NCI-H2171 (cell line): ENCODE results near the gene IGFL1.
"Not testable (repeated sequence)": the region's sequence is repeated elsewhere in the genome, so short reads cannot be mapped to it uniquely, and the experiment has no call there.

ENCODE experiments used
- DNase-seq: peaks from one replicate; lab custom pipeline; 2025; lab: John Stamatoyannopoulos, UW

The IGFL1 gene

DNA sequence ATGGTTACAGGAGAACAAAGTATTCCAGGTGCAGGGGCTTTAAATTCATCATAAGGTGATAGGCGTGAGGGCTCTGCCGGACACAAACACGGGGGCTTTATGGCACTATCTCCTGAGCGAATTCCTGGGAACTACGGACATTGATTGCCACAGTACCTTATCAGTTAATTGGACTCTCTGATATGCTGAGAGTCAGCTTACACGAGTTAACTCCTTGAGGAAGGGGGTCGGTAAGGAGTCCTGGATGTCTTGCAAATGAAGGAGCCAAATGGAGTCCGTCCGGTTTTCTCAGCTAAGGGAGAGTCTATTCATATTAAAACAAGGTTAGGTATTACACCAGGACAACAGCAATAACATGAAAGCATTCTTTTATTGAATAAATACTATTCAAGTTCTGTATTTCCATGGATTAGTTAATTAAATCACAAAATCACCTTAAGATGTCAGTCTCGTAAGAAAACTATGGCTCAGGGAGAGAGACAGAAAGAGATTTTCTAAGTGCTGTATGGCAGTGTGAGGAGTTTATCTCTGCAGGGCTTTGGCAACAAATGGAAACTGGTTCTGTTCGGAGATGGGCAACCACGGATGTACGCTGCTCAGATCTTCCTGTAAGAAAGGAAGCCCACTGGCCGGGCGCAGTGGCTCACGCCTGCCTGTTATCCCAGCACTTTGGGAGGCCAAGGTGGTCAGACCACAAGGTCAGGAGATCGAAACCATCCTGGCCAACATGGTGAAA, 41.1 kb downstream of the IGFL1 start:
- DNase-seq = no peak

DNA sequence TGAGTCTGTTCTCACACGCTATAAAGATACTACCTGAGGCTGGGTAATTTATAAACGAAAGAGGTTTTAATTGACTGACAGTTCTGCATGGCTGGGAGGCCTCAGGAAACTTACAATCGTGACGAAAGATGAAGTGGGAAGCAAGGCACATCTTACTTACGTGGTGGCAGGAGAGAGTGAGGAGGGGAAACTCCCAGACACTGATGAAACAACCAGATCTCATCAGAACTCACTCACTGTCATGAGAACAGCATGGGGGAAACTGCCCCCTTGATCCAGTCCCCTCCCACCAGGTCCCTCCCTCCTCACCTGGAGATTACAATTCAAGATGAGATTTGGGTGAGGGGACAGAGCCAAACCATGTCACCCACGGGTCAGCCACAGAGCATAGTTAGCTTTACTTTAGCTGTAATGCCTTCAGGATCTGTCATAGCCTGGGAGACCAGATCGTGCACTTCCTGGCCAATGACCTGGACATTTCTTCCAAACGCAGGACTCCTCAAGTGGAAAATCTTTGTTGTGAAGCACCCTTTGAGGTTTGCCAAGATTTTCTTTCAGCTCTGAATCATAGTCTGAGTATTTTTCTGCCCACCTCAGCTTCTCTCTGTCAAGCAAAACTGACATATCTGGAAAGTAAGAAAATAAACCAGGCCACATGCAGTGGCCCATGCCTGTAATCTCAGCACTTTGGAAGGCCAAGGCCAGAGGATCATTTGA, 42.1 kb downstream of the IGFL1 start:
- DNase-seq = no peak

DNA sequence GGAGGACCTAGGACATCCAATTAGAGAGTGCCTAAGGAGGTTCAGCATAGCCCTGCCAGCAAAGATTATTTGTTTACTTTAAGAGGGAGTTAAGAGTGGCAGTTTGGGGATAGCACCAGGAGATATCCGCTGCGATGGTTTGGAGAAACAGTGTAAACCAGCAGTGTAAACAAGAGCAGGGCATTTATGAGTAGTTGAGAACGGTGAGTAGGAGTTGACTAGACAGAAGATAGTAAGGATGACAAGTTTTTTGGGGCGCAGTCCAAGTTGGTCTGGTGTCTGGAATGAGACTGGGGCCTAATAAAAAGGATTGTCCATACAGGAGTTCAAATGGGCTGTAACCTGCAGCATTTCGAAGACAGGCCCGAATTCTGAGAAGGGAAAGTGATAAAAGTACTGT, 44.4 kb downstream of the IGFL1 start:
- not testable (repeated sequence) for DNase-seq

DNA sequence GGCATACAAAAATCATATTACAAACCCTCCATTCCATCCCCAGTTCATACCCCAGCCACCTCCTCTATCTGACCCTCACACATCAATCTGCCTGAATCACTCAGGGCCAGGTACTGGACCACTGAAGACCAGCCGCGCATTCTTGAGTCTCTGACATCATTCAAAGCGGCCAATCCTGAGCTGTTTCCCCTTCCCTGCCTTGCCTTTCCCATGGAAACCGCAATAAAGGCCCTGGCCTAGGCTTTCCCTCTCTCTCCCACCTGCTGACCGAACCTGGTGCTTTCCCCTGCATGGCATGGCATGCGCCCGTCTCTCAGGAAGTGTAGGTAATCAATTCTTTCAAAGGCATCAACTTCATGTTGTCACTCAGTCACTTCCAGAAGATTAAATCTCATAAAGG, 49.6 kb downstream of the IGFL1 start:
- DNase-seq = no peak
